Parathyroid adenoma (tissue), 2 donors: Measurements from ENCODE around the gene UGT1A9.

ENCODE experiments used
- H2AFZ ChIP-seq: fragments of 300-600 bp; sonication (generic); one replicate; pipeline ENCODE4 v1.7.0; 2017; ENCODE audit warnings: antibody characterized with exemption, mild to moderate bottlenecking
- H3K27ac ChIP-seq: fragments of 300-600 bp; sonication (generic); one replicate; pipeline ENCODE4 v1.7.0; 2017
- H3K27me3 ChIP-seq: fragments of 300-600 bp; sonication (generic); one replicate; pipeline ENCODE4 v1.7.0; 2017; ENCODE audit warnings: low read length; ENCODE audit not compliant: control insufficient read depth, insufficient read depth
- H3K36me3 ChIP-seq: fragments of 300-600 bp; sonication (generic); one replicate; pipeline ENCODE4 v1.7.0; 2017; ENCODE audit warnings: low read length; ENCODE audit not compliant: control insufficient read depth, insufficient read depth
- H3K4me1 ChIP-seq: fragments of 300-600 bp; sonication (generic); one replicate; pipeline ENCODE4 v1.7.0; 2017; ENCODE audit warnings: control low read depth
- H3K4me2 ChIP-seq: fragments of 300-600 bp; sonication (generic); one replicate; pipeline ENCODE4 v1.7.0; 2017; ENCODE audit warnings: low read length
- H3K4me3 ChIP-seq: fragments of 300-600 bp; sonication (generic); one replicate; pipeline ENCODE4 v1.7.0; 2017; ENCODE audit warnings: low read depth, low read length
- H3K79me2 ChIP-seq: fragments of 300-600 bp; sonication (generic); one replicate; pipeline ENCODE4 v1.7.0; 2017; ENCODE audit warnings: control low read depth
- H3K9ac ChIP-seq: fragments of 300-600 bp; sonication (generic); one replicate; pipeline ENCODE4 v1.7.0; 2017; ENCODE audit warnings: mild to moderate bottlenecking
- H3K9me3 ChIP-seq: fragments of 300-600 bp; sonication (generic); one replicate; pipeline ENCODE4 v1.7.0; 2017; ENCODE audit warnings: low read length; ENCODE audit not compliant: control insufficient read depth
- CTCF ChIP-seq: fragments of 300-600 bp; sonication (generic); IDR thresholded peaks from one replicate; pipeline ENCODE4 v1.7.0; 2017; ENCODE audit warnings: antibody characterized with exemption, mild to moderate bottlenecking
- donor health status: primary hyperparathyroidism.

Gene UGT1A9

GRCh38 chr2:233818639-233819621 is 147.2 kb downstream of the UGT1A9 start:
- TF ChIP-seq CTCF = no peak
- Histone ChIP-seq H3K4me1 (no peaks in the 10 kb centered on the region), H3K9ac (no peak overlapping the region), H3K4me2 (no peak overlapping the region), H3K36me3 (no peaks in the 10 kb centered on the region), H2AFZ (no peak overlapping the region), H3K79me2 (no peaks in the 10 kb centered on the region), H3K9me3 (no peaks in the 10 kb centered on the region), H3K27me3 (no peaks in the 10 kb centered on the region), H3K27ac (no peak overlapping the region), H3K4me3 (no peak overlapping the region)

GRCh38 chr2:233819884-233820773 is 148.4 kb downstream of the UGT1A9 start:
- Histone ChIP-seq H2AFZ (no peak overlapping the region), H3K4me2 (no peak overlapping the region), H3K4me1 (no peaks in the 10 kb centered on the region), H3K27me3 (no peaks in the 10 kb centered on the region), H3K36me3 (no peaks in the 10 kb centered on the region), H3K79me2 (no peaks in the 10 kb centered on the region), H3K9ac (no peak overlapping the region), H3K27ac (no peak overlapping the region), H3K9me3 (no peaks in the 10 kb centered on the region), H3K4me3 (no peak overlapping the region)
- no peak for TF ChIP-seq CTCF

- Histone ChIP-seq H3K9ac (no peak overlapping the region), H3K9me3 (no peaks in the 10 kb centered on the region), H3K4me1 (no peaks in the 10 kb centered on the region), H3K4me3 (no peak overlapping the region), H3K79me2 (no peaks in the 10 kb centered on the region), H3K27ac (no peak overlapping the region), H2AFZ (no peak overlapping the region), H3K4me2 (no peak overlapping the region), H3K27me3 (no peaks in the 10 kb centered on the region), H3K36me3 (no peaks in the 10 kb centered on the region)
- no peak for TF ChIP-seq CTCF
Observed at GRCh38 chr2:233820774-233821105, 149.0 kb downstream of the UGT1A9 start.

GRCh38 chr2:233821196-233821595 is 149.5 kb downstream of the UGT1A9 start:
- Histone ChIP-seq H3K27me3 (no peaks in the 10 kb centered on the region), H3K36me3 (no peaks in the 10 kb centered on the region), H3K4me2 (no peak overlapping the region), H3K9me3 (no peaks in the 10 kb centered on the region), H3K4me3 (no peak overlapping the region), H3K4me1 (no peaks in the 10 kb centered on the region), H3K9ac (no peak overlapping the region), H2AFZ (no peak overlapping the region), H3K79me2 (no peaks in the 10 kb centered on the region), H3K27ac (no peak overlapping the region)
- no peak for TF ChIP-seq CTCF
